ENCODE measurements around the gene P2RY6. TPM values are rescaled to one million over a fixed set of nuclear protein-coding genes. Genes with fewer than 3 reads are reported as not detected.

Gene P2RY6
- total and polyA plus RNA-seq, 2 of the 4 experiments (the other 2 are of a cell fraction): 0.44 TPM; not detected in 1

DNA sequence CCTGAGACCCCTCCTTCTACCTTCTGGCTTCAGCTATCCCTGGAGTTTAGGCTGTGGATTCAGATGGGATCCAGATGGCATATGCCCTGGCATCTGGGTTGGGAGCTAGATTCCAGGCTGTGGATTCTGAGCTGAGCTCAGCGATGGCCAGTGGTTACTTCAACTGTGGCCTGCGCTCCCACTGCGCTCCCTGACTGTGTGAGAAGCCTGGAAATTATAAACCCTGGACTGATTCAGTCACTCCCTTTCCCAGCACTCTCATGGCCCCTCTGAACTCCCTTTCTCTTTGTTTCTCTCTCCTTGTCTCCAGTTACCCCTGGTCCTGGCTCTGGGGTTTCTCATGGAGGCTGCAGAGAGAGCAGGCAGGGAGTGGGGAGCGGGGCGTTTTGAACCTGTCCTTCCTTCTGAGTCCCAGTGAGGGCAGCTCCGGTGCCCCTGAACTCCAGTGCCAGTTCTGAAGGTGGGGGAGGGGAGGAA lies 40.8 kb downstream of the P2RY6 start:
- H3K4me3 ChIP-seq (ENCODE audit: insufficient read depth, low read depth, low read length): peak overlapping the region; percentile 47
- POLR2A ChIA-PET (ENCODE audit: unreplicated experiment): interaction anchor here (1.0 to 1.8 kb wide), 2 partner anchors 17 to 38 kb away, joined by 4 read pairs; no protein-coding TSS in a partner anchor

More for the DNA sequence above, 40.8 kb downstream of the P2RY6 start:
- Histone ChIP-seq H2AK9ac (replicated peaks; ENCODE audit: low read depth, low read length, poor library complexity) (peak overlapping the region; percentile 98), H3K27ac (ENCODE audit: insufficient read depth, low read length) (peak overlapping the region; percentile 87), H4K5ac (ENCODE audit: low read depth, low read length) (peak overlapping the region; percentile 14), H3K9me3 (ENCODE audit: control insufficient read depth, insufficient read depth, low read length) (no peaks in the 10 kb centered on the region), H3K27me3 (ENCODE audit: control insufficient read depth, insufficient read depth, low read length) (no peaks in the 10 kb centered on the region), H2AFZ (replicated peaks; ENCODE audit: low read length, poor library complexity) (peak overlapping the region; percentile 1), H4K8ac (ENCODE audit: low read depth in 2 of 2, low read length in 2 of 2) (peak overlapping the region; percentile 56 to 86; a peak in 2 of 4 replicates), H3K18ac (ENCODE audit: low read depth, low read length) (peak overlapping the region; percentile 37), H3K14ac (replicated peaks; ENCODE audit: low read depth, low read length) (peak overlapping the region; percentile 49), H3K4ac (ENCODE audit: low read depth, low read length) (peak overlapping the region; percentile 66), H2AK5ac (ENCODE audit: low read depth, low read length) (peak overlapping the region; percentile 88), H3K79me1 (ENCODE audit: low read depth in 1 of 2, low read length in 2 of 2) (peaks cover 4 to 61% of the 10 kb centered on the region in 2 experiments; a peak in 2 of 4 replicates), H3K9ac (ENCODE audit: low read depth, low read length) (peak overlapping the region; percentile 83), H2BK5ac (ENCODE audit: low read depth, low read length, poor library complexity, severe bottlenecking) (peak overlapping the region; percentile 75), H2BK20ac (ENCODE audit: low read depth, low read length) (peak overlapping the region; percentile 32; the same call in 1 of the 2 replicates), H2BK15ac (ENCODE audit: low read depth, low read length) (peak overlapping the region; percentile 71; the same call in 2 of the 3 replicates), H3K9me1 (ENCODE audit: insufficient read depth, low read length) (peaks cover 29% of the 10 kb centered on the region), H4K20me1 (ENCODE audit: insufficient read depth, low read length) (peaks cover 86% of the 10 kb centered on the region), H3K36me3 (ENCODE audit: control insufficient read depth, insufficient read depth, low read length) (peaks cover 21% of the 10 kb centered on the region; the same call in 1 of the 2 replicates), H3K4me2 (ENCODE audit: low read depth, low read length) (peak overlapping the region; percentile 95), H2BK120ac (ENCODE audit: low read depth, low read length) (peak overlapping the region; percentile 50), H3K56ac (ENCODE audit: extremely low read depth, insufficient read depth, low read length) (peak overlapping the region; percentile 77), H4K91ac (ENCODE audit: insufficient read depth, low read depth, low read length) (peak overlapping the region; percentile 88), H3K4me1 (ENCODE audit: control insufficient read depth, insufficient read depth, low read length) (peaks cover 59% of the 10 kb centered on the region), H3K23ac (ENCODE audit: low read depth, low read length) (peak overlapping the region; percentile 96)
- dilution Hi-C loops (cut with HindIII; ENCODE audit: low sequenced_read_pairs, unreplicated experiment): no loop called here
- WGBS, 2 experiments (ENCODE audit: extremely low coverage in 2 of 2, insufficient read length in 1 of 2): 27% methylated on average over 3 of the region's 6 CpGs; no CpG with 5 or more reads in 1 of the 2 experiments
- in situ Hi-C loops (cut with MboI; ENCODE audit: low sequenced_read_pairs): no loop called here
- peak; percentile 72 for DNase-seq
- peak; percentile 2; the same call in 1 of the 2 replicates for ATAC-seq (ENCODE audit: low read depth)
- intact Hi-C loops (cut with micrococcal nuclease): no loop called here
- CTCF ChIA-PET: interaction anchor here (1.3 to 2.3 kb wide), 2 partner anchors 22 to 23 kb away, joined by 5 read pairs; no protein-coding TSS in a partner anchor
- no TSS peak for BruUV-seq (replicated peaks)
- TF ChIP-seq MXI1 (IDR thresholded peaks at IDR 0.05; ENCODE audit: borderline replicate concordance, low read depth, low read length) (peak; percentile 44; the same call in 1 of the 2 replicates), CEBPB (IDR thresholded peaks at IDR 0.05; ENCODE audit: low read depth, low read length) (no peak), MAZ (IDR thresholded peaks at IDR 0.05; ENCODE audit: borderline replicate concordance, low read depth, low read length) (no peak), RAD21 (IDR thresholded peaks at IDR 0.05; ENCODE audit: low read length) (0 out of 2 replicates have a peak, but pooled peaks have one; percentile 6), FOS (IDR thresholded peaks at IDR 0.05; ENCODE audit: low read depth, low read length) (no peak), RFX5 (IDR thresholded peaks at IDR 0.05; ENCODE audit: low read depth, low read length) (no peak), BHLHE40 (IDR thresholded peaks at IDR 0.05; ENCODE audit: low read depth, low read length) (no peak), RCOR1 (IDR thresholded peaks at IDR 0.05; ENCODE audit: insufficient replicate concordance, low read length) (no peak), POLR2A (IDR thresholded peaks at IDR 0.05; ENCODE audit: low read depth, low read length) (peak; percentile 50; the same call in 1 of the 2 replicates), NFE2L2 (IDR thresholded peaks at IDR 0.05; ENCODE audit: low read depth, low read length) (no peak), SMC3 (IDR thresholded peaks at IDR 0.05; ENCODE audit: low read depth, low read length) (no peak), MAFK (IDR thresholded peaks at IDR 0.05; ENCODE audit: low read depth, low read length) (no peak)
- TF ChIP-seq, protein P1, sequence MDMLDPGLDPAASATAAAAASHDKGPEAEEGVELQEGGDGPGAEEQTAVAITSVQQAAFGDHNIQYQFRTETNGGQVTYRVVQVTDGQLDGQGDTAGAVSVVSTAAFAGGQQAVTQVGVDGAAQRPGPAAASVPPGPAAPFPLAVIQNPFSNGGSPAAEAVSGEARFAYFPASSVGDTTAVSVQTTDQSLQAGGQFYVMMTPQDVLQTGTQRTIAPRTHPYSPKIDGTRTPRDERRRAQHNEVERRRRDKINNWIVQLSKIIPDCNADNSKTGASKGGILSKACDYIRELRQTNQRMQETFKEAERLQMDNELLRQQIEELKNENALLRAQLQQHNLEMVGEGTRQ (IDR thresholded peaks at IDR 0.05; ENCODE audit: low read depth, low read length): no peak
- TF ChIP-seq, protein P2, sequence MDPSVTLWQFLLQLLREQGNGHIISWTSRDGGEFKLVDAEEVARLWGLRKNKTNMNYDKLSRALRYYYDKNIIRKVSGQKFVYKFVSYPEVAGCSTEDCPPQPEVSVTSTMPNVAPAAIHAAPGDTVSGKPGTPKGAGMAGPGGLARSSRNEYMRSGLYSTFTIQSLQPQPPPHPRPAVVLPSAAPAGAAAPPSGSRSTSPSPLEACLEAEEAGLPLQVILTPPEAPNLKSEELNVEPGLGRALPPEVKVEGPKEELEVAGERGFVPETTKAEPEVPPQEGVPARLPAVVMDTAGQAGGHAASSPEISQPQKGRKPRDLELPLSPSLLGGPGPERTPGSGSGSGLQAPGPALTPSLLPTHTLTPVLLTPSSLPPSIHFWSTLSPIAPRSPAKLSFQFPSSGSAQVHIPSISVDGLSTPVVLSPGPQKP (IDR thresholded peaks at IDR 0.05; ENCODE audit: borderline replicate concordance, low read depth, low read length): no peak
- TF ChIP-seq, protein P3, sequence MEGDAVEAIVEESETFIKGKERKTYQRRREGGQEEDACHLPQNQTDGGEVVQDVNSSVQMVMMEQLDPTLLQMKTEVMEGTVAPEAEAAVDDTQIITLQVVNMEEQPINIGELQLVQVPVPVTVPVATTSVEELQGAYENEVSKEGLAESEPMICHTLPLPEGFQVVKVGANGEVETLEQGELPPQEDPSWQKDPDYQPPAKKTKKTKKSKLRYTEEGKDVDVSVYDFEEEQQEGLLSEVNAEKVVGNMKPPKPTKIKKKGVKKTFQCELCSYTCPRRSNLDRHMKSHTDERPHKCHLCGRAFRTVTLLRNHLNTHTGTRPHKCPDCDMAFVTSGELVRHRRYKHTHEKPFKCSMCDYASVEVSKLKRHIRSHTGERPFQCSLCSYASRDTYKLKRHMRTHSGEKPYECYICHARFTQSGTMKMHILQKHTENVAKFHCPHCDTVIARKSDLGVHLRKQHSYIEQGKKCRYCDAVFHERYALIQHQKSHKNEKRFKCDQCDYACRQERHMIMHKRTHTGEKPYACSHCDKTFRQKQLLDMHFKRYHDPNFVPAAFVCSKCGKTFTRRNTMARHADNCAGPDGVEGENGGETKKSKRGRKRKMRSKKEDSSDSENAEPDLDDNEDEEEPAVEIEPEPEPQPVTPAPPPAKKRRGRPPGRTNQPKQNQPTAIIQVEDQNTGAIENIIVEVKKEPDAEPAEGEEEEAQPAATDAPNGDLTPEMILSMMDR (conservative IDR thresholded peaks at IDR 0.05; ENCODE audit: low read depth, low read length): no peak

All from IMR-90 (cell line).